ENCODE data around the gene C19orf25. TPM values are rescaled to one million over a fixed set of nuclear protein-coding genes. Genes with fewer than 3 reads are reported as not detected.

C19orf25 gene
- total RNA-seq, 1 donor from 2014 or later: 26.6 TPM

DNA sequence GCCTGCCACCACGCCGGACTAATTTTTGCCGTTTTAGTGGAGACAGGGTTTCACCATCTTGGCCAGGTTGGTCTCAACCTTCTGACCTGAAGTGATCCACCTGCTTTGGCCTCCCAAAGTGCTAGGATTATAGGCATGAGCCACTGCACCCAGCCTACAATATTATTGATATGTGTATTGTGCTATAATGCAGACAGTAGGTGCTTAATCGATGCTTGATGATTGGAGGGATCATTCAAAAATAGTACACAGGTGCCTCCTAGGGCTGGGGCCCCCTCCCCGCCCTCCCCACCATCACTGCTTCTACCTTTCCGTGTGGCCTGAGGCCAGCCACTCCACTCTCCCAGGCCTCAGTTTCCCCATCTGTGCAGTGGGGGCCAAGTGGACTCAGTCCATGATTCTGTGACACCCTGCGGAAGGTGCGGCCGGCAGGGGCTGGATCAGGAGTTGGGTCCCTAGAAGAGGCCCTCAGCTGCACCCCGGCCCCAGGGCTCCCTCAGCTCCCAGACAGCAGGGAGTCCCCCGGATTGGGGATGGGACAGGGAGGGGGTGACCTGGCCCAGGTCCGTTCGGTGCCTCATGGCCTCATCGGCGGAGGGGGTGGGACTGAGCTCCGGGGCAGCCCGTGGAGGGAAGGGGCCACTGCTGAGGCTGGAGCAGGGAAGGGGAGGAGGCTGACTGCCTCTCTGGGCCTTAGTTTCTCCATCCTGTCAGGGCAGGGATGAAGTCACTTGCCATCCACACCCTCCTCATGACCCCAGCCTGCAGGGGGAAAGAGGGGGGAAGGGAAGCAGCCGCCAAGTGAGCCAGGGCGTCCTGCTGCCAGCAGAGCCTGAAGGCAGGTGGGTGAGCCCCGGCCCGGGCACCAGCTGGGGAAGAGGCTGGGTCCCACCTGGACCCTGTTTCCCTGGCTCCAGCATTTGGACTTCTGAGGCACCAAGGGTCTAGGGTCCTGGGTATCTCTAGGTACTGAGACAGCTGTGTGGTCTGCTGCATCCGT lies 32.6 kb upstream of the C19orf25 start:
- peak overlapping the region; percentile 70 for H3K4me3 ChIP-seq (ENCODE audit: low read depth, low read length)
- DNase-seq (ENCODE audit: low read depth): no peak
- TF ChIP-seq, protein P1, sequence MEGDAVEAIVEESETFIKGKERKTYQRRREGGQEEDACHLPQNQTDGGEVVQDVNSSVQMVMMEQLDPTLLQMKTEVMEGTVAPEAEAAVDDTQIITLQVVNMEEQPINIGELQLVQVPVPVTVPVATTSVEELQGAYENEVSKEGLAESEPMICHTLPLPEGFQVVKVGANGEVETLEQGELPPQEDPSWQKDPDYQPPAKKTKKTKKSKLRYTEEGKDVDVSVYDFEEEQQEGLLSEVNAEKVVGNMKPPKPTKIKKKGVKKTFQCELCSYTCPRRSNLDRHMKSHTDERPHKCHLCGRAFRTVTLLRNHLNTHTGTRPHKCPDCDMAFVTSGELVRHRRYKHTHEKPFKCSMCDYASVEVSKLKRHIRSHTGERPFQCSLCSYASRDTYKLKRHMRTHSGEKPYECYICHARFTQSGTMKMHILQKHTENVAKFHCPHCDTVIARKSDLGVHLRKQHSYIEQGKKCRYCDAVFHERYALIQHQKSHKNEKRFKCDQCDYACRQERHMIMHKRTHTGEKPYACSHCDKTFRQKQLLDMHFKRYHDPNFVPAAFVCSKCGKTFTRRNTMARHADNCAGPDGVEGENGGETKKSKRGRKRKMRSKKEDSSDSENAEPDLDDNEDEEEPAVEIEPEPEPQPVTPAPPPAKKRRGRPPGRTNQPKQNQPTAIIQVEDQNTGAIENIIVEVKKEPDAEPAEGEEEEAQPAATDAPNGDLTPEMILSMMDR (conservative IDR thresholded peaks at IDR 0.05; ENCODE audit: low read depth, low read length): no peak

GRCh38 chr19:1510807-1511206 lies 31.8 kb upstream of the C19orf25 start:
- no peak for DNase-seq (ENCODE audit: low read depth)
- TF ChIP-seq, protein P1 (conservative IDR thresholded peaks at IDR 0.05; ENCODE audit: low read depth, low read length): no peak
- no peak overlapping the region for H3K4me3 ChIP-seq (ENCODE audit: low read depth, low read length)

DNA sequence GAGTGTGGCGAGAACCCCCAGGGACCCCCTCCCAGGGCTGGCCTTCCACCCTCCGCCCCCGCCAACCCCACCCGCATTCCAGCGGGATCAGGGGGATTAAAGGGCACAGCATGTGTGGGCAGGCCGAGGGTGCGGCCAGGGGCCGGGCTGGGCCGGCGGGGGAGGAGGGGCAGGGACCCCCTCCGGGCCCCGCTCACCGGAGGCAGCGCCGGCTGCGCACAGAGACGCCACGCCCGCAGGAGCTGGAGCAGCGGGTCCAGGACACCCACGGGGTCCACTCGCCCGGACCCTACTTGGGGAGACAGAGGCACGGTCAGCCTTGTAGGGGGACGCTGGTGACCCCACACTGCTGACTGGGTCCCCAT lies 31.4 kb upstream of the C19orf25 start:
- no peak for DNase-seq (ENCODE audit: low read depth)
- TF ChIP-seq, protein P1 (conservative IDR thresholded peaks at IDR 0.05; ENCODE audit: low read depth, low read length): no peak
- H3K4me3 ChIP-seq (ENCODE audit: low read depth, low read length): no peak overlapping the region

DNA sequence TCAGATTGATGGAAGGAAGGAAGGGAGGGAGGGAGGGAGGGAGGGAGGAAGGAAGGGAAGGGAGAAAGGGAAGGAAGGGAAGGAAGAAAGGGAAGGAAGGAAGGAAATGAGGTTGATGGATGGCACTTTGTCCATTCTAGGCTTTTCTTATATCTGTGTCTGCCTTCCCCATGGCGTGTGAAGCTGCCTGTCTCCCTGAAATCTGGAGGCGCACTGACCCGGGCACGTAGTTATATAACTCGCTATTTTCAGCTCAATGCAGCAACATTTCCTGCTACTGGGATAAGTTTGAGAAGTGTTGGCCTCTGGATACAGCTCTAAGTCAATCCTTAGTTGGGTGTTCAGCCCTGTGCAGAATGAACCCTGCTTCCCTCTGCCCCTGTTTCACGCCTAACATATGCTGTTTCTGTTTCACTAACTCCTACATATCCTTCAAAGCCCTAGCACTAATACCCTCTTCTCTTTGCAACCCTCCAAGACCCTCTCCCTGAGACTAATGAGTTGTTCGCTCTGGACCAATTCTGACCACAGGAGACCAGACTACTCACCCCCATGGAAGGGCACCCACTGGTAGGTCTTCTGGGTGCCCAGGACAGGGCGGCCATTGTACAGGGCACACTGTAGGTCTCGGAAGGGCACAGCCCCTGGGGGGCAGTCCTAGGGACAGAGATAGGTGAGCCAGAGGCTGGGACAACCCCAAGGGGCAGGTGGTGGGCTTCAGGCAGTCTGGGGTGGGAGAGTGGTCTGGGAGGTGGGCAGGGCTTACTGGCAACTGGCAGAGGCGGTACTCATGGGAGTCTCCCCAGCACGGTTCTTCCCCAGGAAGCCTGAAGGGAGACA lies 30.8 kb upstream of the C19orf25 start:
- no peak for DNase-seq (ENCODE audit: low read depth)
- TF ChIP-seq, protein P1 (conservative IDR thresholded peaks at IDR 0.05; ENCODE audit: low read depth, low read length): no peak
- H3K4me3 ChIP-seq (ENCODE audit: low read depth, low read length): no peak overlapping the region

DNA sequence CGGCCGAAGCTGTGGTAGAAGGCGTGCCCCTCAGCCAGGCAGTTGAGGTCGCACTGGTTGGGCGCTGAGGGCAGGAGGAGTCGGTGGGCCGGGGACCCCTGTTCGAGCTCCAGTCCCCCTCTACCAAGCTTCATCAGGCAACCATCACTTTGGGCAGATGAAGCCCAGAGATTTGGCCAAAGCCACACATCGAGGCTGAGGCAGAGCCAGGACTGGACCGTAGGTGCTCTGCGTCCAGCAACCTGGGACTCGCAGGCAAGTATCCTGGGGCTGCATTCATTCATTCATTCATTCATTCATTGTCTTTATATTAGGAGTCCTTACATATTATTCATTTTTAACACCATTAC lies 29.5 kb upstream of the C19orf25 start:
- TF ChIP-seq, protein P1 (conservative IDR thresholded peaks at IDR 0.05; ENCODE audit: low read depth, low read length): no peak
- peak overlapping the region; percentile 61 for H3K4me3 ChIP-seq (ENCODE audit: low read depth, low read length)
- DNase-seq (ENCODE audit: low read depth): no peak

- peak overlapping the region; percentile 61 for H3K4me3 ChIP-seq (ENCODE audit: low read depth, low read length)
- DNase-seq (ENCODE audit: low read depth): peak; percentile 72
- TF ChIP-seq, protein P1 (conservative IDR thresholded peaks at IDR 0.05; ENCODE audit: low read depth, low read length): no peak
Observed at GRCh38 chr19:1507763-1508506, 28.9 kb upstream of the C19orf25 start.

Measured in epithelial cell of proximal tubule (primary cell).